Subcutaneous abdominal adipose tissue (tissue), 5 donors: ENCODE measurements around the gene GRIFIN.

Source experiments
- H3K27ac ChIP-seq: one replicate; pipeline ENCODE4 v1.7.0; 2013; ENCODE audit warnings: low read depth, mild to moderate bottlenecking, inconsistent platforms, low read length, moderate library complexity
- H3K27me3 ChIP-seq, 5 donors: one replicate each; pipeline ENCODE4 v1.7.0; 2013; ENCODE audit warnings: low read length in 5 of 5, inconsistent platforms in 1 of 5; ENCODE audit not compliant: control insufficient read depth in 5 of 5, insufficient read depth in 4 of 5
- H3K36me3 ChIP-seq, 5 donors: one replicate each; pipeline ENCODE4 v1.7.0; 2013; ENCODE audit warnings: low read length in 5 of 5; ENCODE audit not compliant: control insufficient read depth in 5 of 5, insufficient read depth in 5 of 5
- H3K4me1 ChIP-seq, 5 donors: one replicate each; pipeline ENCODE4 v1.7.0; 2013; ENCODE audit warnings: low read length in 5 of 5, mild to moderate bottlenecking in 3 of 5, moderate library complexity in 1 of 5; ENCODE audit not compliant: control insufficient read depth in 5 of 5, insufficient read depth in 5 of 5
- H3K4me3 ChIP-seq, 5 donors: one replicate each; pipeline ENCODE4 v1.7.0; 2013; ENCODE audit warnings: low read length in 5 of 5, low read depth in 1 of 5
- H3K9ac ChIP-seq, 5 donors: one replicate each; pipeline ENCODE4 v1.7.0; 2013; ENCODE audit warnings: low read length in 5 of 5, mild to moderate bottlenecking in 4 of 5, moderate library complexity in 3 of 5
- H3K9me3 ChIP-seq, 5 donors: one replicate each; pipeline ENCODE4 v1.7.0; 2013; ENCODE audit warnings: low read length in 5 of 5; ENCODE audit not compliant: control insufficient read depth in 5 of 5
- donor health status: healthy.
- donor health status: healthy.
- donor health status: healthy.
- donor health status: healthy.
- donor health status: healthy.

The GRIFIN gene

DNA sequence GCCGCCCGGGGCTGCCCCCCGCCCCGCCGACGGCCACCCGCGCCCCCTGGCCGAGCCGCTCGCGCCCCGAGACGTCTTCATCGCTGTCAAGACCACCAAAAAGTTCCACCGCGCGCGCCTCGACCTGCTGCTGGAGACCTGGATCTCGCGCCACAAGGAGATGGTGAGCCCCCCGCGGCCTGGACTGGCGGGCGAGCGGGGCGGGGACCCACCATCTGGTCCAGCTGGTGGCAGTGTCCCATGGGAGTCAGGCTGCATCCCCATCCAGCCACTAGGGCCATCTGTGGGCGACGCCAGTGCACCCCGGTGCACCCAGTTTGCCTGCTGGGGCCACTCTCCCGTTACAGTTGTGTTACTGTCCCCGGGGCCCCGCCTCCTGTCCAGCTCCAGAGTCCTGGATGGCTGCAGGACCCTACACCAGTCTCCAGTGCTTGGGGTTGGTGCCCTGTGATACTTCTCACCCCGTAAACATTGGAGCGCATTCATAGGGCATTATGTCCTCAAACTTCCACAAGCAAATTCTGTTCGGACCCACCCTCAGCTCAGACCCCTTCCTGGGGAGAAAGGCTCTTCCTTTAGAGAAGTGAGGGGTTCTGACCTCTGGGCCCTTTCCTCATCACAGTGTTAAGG is 44.0 kb upstream of the GRIFIN start:
- H3K9ac ChIP-seq = peak overlapping the region; percentile 7 to 77 (median 46)
- no peaks in the 10 kb centered on the region for H3K9me3 ChIP-seq
- H3K4me3 ChIP-seq = peak overlapping the region; percentile 83 to 95 (median 87)
- peaks cover 3 to 64% (median 62%) of the 10 kb centered on the region in 5 donors for H3K4me1 ChIP-seq
- H3K36me3 ChIP-seq = peaks cover 0 to 4% (median 3%) of the 10 kb centered on the region in 5 donors
- H3K27ac ChIP-seq = peak overlapping the region; percentile 81
- H3K27me3 ChIP-seq = no peaks in the 10 kb centered on the region

DNA sequence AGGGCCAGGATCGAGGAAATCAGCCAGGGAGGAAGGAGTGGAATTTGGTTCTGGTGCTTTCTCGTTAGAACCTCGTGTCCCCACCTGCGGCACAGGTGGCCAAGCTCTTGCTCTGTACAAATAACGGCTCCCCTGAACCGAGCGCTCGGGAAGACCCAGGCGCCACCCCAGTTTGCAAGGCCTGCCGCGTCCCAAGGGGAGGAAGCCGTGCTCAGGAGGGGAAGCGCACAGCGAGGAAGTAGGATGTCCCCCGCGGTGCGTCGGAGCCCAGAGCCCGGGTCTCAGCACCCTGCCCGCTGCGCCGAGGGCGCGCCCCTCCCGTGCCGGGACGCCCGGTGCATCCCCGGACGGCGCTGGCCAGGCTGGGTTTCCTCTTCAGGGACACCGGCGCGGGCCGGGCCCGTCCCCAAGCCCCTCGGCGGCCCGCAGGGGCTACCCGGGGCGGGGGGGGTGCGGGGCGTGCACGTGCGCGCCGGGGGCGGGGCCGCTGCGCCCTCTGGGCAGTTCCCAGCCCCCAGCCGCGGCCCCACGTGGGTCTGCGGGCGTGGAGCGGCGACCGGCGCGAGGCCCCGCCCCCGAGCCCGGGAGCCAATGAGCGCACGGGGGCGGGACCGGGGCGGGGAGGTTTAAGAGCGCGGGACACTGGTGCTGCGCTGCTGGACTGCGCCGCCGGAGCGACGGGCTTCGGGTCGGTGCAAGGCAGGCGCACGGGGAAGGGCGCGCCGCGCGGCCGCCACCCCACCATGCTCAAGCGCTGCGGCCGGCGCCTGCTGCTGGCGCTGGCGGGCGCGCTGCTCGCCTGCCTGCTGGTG is 43.1 kb upstream of the GRIFIN start, which contains the start of gene LFNG:
Gene LFNG (plus strand): TSS at position 656 of the 812 bp plus-strand sequence. CDS start 88 bp downstream, at position 744.
- peaks cover 3 to 55% (median 53%) of the 10 kb centered on the region in 5 donors for H3K4me1 ChIP-seq
- H3K9ac ChIP-seq = peak within 1 kb of the TSS; percentile 7 to 77 (median 46)
- H3K27ac ChIP-seq = peak within 1 kb of the TSS; percentile 81
- H3K9me3 ChIP-seq = no peaks in the 10 kb centered on the region
- H3K4me3 ChIP-seq = peak within 1 kb of the TSS; percentile 83 to 95 (median 87)
- no peaks in the 10 kb centered on the region for H3K27me3 ChIP-seq
- H3K36me3 ChIP-seq = no peaks in the 10 kb centered on the region

DNA sequence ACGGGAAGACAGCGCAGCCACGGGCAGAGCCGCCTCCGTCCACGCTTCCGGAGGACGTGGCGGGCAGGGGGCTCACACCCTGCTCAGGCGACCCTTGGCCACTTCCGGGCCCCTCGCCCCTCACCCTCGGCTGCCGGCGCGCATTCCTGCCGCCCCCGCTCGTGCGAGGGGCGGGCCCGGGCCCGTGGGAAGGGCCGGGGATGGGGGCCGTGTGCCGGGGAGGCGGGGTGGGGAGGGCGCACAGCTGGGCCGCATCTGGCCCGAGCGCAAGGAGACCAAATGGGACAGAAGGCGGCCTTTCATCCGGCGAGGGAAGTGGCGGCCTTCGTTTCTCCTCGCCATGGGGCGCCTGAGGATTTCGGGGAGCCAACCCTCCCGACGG is 42.5 kb upstream of the GRIFIN start:
- H3K4me1 ChIP-seq = peaks cover 3 to 49% (median 47%) of the 10 kb centered on the region in 5 donors
- peak overlapping the region; percentile 48 to 73 (median 58) for H3K4me3 ChIP-seq
- H3K36me3 ChIP-seq = no peaks in the 10 kb centered on the region
- peak overlapping the region in 2 of 5 donors; percentile 43 to 50 for H3K9ac ChIP-seq
- no peak overlapping the region for H3K27ac ChIP-seq
- no peaks in the 10 kb centered on the region for H3K9me3 ChIP-seq
- no peaks in the 10 kb centered on the region for H3K27me3 ChIP-seq

DNA sequence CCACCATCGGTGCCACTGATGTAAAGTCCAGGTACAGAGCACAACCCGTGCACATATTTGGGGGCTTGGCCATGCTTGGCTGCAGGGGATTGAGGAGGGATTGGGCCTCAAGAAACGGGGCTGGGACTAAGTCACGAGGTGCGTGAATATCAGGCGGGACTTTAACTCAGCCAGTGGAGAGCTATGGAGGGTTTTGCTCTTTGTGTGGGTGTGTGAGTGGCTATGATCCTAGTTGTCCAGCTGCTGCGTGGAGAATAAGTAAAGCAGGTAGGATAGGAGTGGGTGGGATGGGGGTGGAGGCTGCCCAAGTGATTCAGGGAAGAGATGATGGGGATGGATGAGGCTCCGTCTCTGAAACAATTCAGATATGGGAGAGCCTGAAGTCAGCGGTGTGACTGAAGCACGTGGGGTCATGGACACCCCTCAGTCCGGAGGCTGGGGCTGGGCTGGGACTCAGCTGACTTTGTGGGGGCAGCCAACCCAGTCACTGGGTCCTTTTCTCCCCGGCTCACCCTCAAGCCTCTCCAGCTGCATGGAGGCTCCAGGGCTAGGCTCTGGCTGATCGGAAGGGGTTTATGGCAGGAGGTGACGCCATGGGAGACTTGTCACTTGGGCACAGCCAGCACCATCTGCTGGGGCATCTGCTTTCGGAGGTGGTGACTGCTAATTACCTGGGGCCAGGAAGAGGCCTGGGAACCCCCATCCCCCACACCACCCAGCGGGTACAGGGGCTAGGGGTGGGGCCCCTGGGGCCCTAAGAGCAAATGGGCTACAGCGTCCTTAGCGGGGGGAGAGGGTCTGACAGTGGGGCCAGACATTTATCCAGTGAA is 41.7 kb upstream of the GRIFIN start:
- Histone ChIP-seq H3K27ac (no peak overlapping the region), H3K27me3 (no peaks in the 10 kb centered on the region), H3K36me3 (no peaks in the 10 kb centered on the region), H3K9ac (no peak overlapping the region), H3K4me1 (peaks cover 3 to 43% (median 39%) of the 10 kb centered on the region in 5 donors), H3K9me3 (no peaks in the 10 kb centered on the region), H3K4me3 (no peak overlapping the region)

DNA sequence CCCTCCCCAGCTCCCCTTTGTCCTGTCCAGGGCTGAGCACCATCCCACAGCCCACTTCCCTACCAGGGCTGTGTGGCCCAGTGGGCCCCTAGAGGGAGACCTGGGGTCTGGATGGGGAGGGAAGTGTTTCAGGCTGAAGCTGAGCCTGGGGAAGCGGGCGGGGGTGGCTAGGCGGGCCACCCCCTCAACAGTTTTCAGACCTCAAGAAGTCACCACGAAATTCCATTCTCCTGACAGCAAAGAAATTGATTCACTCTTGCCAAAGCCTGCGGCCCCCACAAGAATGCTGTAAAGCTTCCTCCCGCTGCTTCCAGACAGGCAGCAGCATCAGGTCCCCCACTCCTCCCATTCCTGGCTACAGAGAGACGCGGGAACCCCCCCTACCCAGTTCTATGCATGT is 40.8 kb upstream of the GRIFIN start:
- H3K4me3 ChIP-seq = no peak overlapping the region
- no peaks in the 10 kb centered on the region for H3K9me3 ChIP-seq
- H3K9ac ChIP-seq = no peak overlapping the region
- no peak overlapping the region for H3K27ac ChIP-seq
- peaks cover 6 to 43% (median 38%) of the 10 kb centered on the region in 5 donors for H3K4me1 ChIP-seq
- no peaks in the 10 kb centered on the region for H3K27me3 ChIP-seq
- H3K36me3 ChIP-seq = no peaks in the 10 kb centered on the region

DNA sequence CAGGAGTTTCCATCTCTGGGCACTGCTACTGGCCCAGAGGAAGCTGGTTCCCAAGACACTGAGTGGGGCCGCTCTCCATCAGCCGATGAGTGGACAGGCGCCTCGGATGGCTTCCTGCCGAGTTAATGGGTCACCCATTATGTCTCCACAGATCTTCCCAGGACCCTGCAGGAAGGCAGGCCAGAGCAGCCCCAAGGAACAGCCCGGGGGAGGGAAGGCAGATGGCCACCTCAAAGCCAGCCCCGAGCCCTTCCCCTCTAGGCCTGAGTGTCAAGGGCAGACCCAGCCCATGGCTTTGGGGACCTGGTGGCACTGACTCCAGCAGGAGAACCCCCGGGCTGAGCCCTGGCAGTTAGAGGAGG is 40.0 kb upstream of the GRIFIN start:
- Histone ChIP-seq H3K9me3 (no peaks in the 10 kb centered on the region), H3K4me1 (peaks cover 4 to 43% (median 38%) of the 10 kb centered on the region in 5 donors), H3K36me3 (no peaks in the 10 kb centered on the region), H3K9ac (no peak overlapping the region), H3K27me3 (no peaks in the 10 kb centered on the region), H3K27ac (no peak overlapping the region), H3K4me3 (no peak overlapping the region)

DNA sequence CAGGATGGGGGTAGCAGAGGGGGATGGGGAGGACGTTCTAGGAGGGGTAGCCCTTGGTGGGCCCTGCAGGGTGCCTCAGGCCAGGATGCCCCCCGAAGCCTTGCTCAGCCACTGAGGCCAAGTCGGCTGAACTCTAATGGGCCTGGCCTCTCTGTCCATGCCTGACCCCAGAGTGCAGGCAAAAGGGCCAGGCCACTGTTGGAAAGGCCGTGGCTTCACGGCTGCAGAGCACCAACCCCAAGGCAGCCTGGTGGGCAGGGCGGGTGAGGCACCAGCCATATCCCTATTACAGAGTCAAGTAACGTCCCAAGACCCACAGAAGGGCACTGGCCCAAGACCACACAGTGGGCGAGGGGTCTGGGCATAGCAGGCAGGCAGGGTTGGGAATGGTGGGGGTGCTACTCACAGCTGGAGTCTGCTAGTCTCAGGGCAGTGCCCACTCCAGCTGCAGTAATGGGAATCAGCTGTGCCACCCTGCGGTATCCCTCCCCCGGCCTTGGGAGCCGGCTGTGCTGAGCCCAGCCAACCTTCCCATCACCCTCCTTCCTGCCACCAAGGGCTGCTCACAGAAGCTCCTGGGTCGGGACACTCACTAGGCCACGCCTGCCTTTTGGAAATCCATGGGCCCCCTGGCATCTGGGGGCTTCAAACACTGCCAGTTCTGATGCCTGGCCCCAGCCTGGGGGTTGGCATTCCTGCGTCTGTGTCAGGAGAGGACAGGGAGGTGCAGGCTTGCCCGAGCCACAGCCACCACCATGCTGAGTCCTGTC is 39.4 kb upstream of the GRIFIN start:
- Histone ChIP-seq H3K4me3 (no peak overlapping the region), H3K27me3 (no peaks in the 10 kb centered on the region), H3K9me3 (no peaks in the 10 kb centered on the region), H3K4me1 (peaks cover 4 to 44% (median 39%) of the 10 kb centered on the region in 5 donors), H3K36me3 (no peaks in the 10 kb centered on the region), H3K9ac (no peak overlapping the region), H3K27ac (no peak overlapping the region)

DNA sequence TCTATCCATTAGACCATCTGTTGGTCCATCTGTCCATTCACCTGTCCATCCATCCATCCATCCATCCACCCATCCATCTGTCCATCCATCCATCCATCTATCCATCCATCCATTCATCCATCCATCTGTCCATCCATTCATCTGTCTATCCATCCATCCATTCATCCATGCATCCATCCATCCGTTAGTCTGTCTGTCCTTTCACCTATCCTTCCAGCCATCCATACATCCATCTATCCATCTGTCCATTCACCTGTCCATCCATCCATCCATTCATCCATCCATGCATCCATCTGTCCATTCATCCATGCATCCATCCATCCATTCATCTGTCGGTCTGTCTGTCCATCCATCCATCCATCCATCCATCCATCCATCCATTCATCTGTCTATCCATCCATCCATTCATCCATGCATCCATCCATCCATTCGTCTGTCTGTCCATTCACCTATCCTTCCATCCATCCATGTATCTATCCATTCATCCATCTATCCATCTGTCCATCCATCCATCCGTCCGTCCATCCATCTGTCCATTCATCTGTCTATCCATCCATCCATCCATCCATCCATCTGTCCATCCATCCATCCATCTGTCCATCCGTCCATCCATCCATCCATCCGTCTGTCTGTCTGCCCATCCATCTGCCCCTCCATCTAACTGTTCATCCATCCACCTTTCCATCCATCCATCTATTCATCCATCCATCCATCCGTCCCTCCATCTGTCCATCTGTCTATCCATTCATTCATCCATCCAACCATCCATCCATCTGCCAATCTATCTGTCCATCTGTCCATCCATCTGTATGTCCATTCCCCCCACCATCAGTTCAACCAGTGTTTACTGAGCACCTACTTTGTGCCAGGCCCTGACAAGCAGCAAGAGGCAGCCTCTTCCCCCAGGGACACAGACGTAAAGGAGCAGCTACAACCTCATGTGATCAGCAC is 38.5 kb upstream of the GRIFIN start:
- H3K27me3 ChIP-seq = no peaks in the 10 kb centered on the region
- no peaks in the 10 kb centered on the region for H3K9me3 ChIP-seq
- H3K4me1 ChIP-seq = peaks cover 4 to 47% (median 42%) of the 10 kb centered on the region in 5 donors
- H3K36me3 ChIP-seq = no peaks in the 10 kb centered on the region
- no peak overlapping the region for H3K4me3 ChIP-seq
- H3K27ac ChIP-seq = no peak overlapping the region
- H3K9ac ChIP-seq = no peak overlapping the region

DNA sequence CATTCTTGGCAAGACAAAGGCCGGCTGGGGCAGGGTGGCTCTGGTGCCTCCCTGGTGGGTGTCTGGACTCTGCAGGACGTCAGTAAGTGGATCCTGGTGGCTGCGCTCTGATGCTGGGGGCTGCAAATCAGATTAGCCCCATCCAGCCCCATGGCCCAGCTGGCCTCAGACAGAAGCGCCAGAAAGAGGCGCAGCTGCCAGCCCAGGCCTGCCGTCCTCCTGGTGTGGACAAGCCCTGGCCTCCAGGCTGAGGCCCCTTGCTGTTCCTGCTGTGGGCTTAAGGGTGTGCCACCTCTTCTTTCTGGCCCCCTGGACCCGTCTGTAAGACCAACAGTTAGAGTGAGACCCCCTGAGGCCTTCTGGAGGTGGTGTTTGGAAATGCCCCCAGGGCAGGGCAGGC is 37.5 kb upstream of the GRIFIN start:
- Histone ChIP-seq H3K27ac (no peak overlapping the region), H3K9me3 (no peaks in the 10 kb centered on the region), H3K36me3 (no peaks in the 10 kb centered on the region), H3K4me3 (no peak overlapping the region), H3K9ac (no peak overlapping the region), H3K27me3 (no peaks in the 10 kb centered on the region), H3K4me1 (peaks cover 6 to 52% (median 47%) of the 10 kb centered on the region in 5 donors)
